HEK293 (cell line): ENCODE data around the gene ZNF189.

ENCODE experiments used
- CTCF ChIA-PET: fragments of 350-600 bp; formaldehyde crosslinking; extraction: SDS; loops from one replicate; lab custom pipeline; 2021; ENCODE audit warnings: antibody characterized with exemption; lab: Yijun Ruan, JAX
- POLR2A ChIA-PET: fragments of 300-600 bp; formaldehyde crosslinking; extraction: SDS; loops from one replicate; lab custom pipeline; 2020; ENCODE audit warnings: antibody characterized with exemption, inconsistent platforms; lab: Yijun Ruan, JAX
- H3K27ac ChIP-seq: fragments of 200-500 bp; sonication (Bioruptor generic); 2 replicates; pipeline ENCODE4 v1.5.1; 2014; ENCODE audit warnings: low read depth, low read length, control low read depth, inconsistent platforms; ENCODE audit errors: extremely low read depth
- H3K36me3 ChIP-seq, 2 experiments: fragments of 200-500 bp in 1 of 2; sonication (Bioruptor generic) in 1 of 2; 1 replicate in 1 of 2; 2 replicates in 1 of 2; pipeline ENCODE4 v1.5.1; 2014 to 2017; ENCODE audit warnings: inconsistent platforms in 2 of 2, low read length in 2 of 2; ENCODE audit not compliant: control insufficient read depth in 2 of 2, insufficient read depth in 1 of 2
- H3K4me1 ChIP-seq: fragments of 200-500 bp; sonication (Bioruptor generic); 2 replicates; pipeline ENCODE4 v1.5.1; 2014; ENCODE audit warnings: mild to moderate bottlenecking, low read length, inconsistent platforms; ENCODE audit not compliant: control insufficient read depth, insufficient read depth
- H3K4me3 ChIP-seq: 2 replicates; pipeline ENCODE4 v1.5.1; 2011; ENCODE audit warnings: low read depth, mild to moderate bottlenecking, control low read depth, low read length, moderate library complexity
- H3K9me3 ChIP-seq: fragments of 200-500 bp; sonication (Bioruptor generic); 2 replicates; pipeline ENCODE4 v1.5.1; 2014; ENCODE audit warnings: low read depth, low read length, inconsistent platforms; ENCODE audit not compliant: control insufficient read depth, insufficient read depth
- GLI4 ChIP-seq: fragments of 450-650 bp; formaldehyde crosslinking; IDR thresholded peaks from 2 replicates; pipeline ENCODE4 v1.5.1; 2016; ENCODE audit warnings: missing biosample characterization, missing genetic modification characterization
- KLF16 ChIP-seq: fragments of 450-650 bp; formaldehyde crosslinking; IDR thresholded peaks from 2 replicates; pipeline ENCODE4 v1.5.1; 2017; ENCODE audit warnings: missing biosample characterization, missing genetic modification characterization
- SP2 ChIP-seq: fragments of 450-650 bp; formaldehyde crosslinking; IDR thresholded peaks from 2 replicates; pipeline ENCODE4 v1.5.1; 2016; ENCODE audit warnings: missing biosample characterization, missing genetic modification characterization
- TSHZ1 ChIP-seq: fragments of 450-650 bp; formaldehyde crosslinking; IDR thresholded peaks from 2 replicates; pipeline ENCODE4 v1.5.1; 2016; ENCODE audit warnings: missing biosample characterization, missing genetic modification characterization, borderline replicate concordance
- ZFP3 ChIP-seq: fragments of 450-650 bp; formaldehyde crosslinking; IDR thresholded peaks from 2 replicates; pipeline ENCODE4 v1.5.1; 2016; ENCODE audit warnings: low read depth, missing biosample characterization, missing genetic modification characterization
- ZFP69B ChIP-seq: fragments of 450-650 bp; formaldehyde crosslinking; IDR thresholded peaks from 2 replicates; pipeline ENCODE4 v1.5.1; 2016; ENCODE audit warnings: missing biosample characterization, missing genetic modification characterization
- ZNF157 ChIP-seq: fragments of 450-650 bp; formaldehyde crosslinking; IDR thresholded peaks from 2 replicates; pipeline ENCODE4 v1.5.1; 2016; ENCODE audit warnings: missing biosample characterization, missing genetic modification characterization
- ZNF169 ChIP-seq: fragments of 450-650 bp; formaldehyde crosslinking; IDR thresholded peaks from 2 replicates; pipeline ENCODE4 v1.5.1; 2016; ENCODE audit warnings: missing biosample characterization, missing genetic modification characterization
- ZNF19 ChIP-seq: fragments of 450-650 bp; formaldehyde crosslinking; IDR thresholded peaks from 2 replicates; pipeline ENCODE4; 2016; ENCODE audit warnings: missing biosample characterization, missing genetic modification characterization, low read depth
- ZNF2 ChIP-seq: fragments of 450-650 bp; formaldehyde crosslinking; IDR thresholded peaks from 2 replicates; pipeline ENCODE4 v1.5.1; 2016; ENCODE audit warnings: missing biosample characterization, missing genetic modification characterization
- ZNF423 ChIP-seq: fragments of 450-650 bp; formaldehyde crosslinking; IDR thresholded peaks from 2 replicates; pipeline ENCODE4 v1.5.1; 2016; ENCODE audit warnings: missing biosample characterization, missing genetic modification characterization
- ZNF626 ChIP-seq: fragments of 450-650 bp; sonication (Bioruptor Pico); formaldehyde crosslinking; IDR thresholded peaks from 2 replicates; pipeline ENCODE4 v1.5.1; 2018; ENCODE audit warnings: missing biosample characterization, missing genetic modification characterization, inconsistent platforms
- ZNF776 ChIP-seq: fragments of 450-650 bp; formaldehyde crosslinking; IDR thresholded peaks from 2 replicates; pipeline ENCODE4 v1.5.0; 2017; ENCODE audit warnings: missing biosample characterization, missing genetic modification characterization, borderline replicate concordance
- ZNF785 ChIP-seq: fragments of 450-650 bp; formaldehyde crosslinking; IDR thresholded peaks from 2 replicates; pipeline ENCODE4 v1.5.1; 2016; ENCODE audit warnings: missing biosample characterization, missing genetic modification characterization
- TF ChIP-seq, protein P1 (sequence below): fragments of 450-650 bp; formaldehyde crosslinking; conservative IDR thresholded peaks from 2 replicates; pipeline ENCODE4 v1.5.1; 2016; ENCODE audit warnings: low read depth, missing biosample characterization, missing genetic modification characterization
- TF ChIP-seq, protein P2 (sequence below): fragments of 450-650 bp; formaldehyde crosslinking; IDR thresholded peaks from 2 replicates; pipeline ENCODE4 v1.5.1; 2016; ENCODE audit warnings: missing biosample characterization, missing genetic modification characterization, low read depth
- TF ChIP-seq, protein P3 (sequence below): fragments of 450-650 bp; formaldehyde crosslinking; IDR thresholded peaks from 2 replicates; pipeline ENCODE4 v1.5.1; 2016; ENCODE audit warnings: missing biosample characterization, missing genetic modification characterization
- TF ChIP-seq, protein P4 (sequence below): fragments of 450-650 bp; formaldehyde crosslinking; IDR thresholded peaks from 2 replicates; pipeline ENCODE4 v1.5.1; 2016; ENCODE audit warnings: missing biosample characterization, missing genetic modification characterization

The ZNF189 gene

DNA sequence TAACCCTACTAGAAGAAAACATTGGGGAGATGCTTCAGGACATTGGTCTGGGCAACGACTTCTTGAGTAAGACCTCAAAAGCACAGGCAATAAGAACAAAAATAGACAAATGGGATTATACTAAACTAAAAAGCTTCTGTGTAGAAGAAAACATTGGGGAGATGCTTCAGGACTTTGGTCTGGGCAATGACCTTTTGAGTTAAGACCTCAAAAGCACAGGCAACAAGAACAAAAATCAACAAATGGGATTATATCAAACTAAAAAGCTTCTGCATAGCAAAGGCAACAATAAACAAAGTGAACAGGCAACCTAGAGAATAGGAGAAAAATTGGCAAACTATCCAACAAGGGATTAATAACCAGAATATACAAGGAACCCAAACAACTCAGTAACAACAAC lies 4.0 kb upstream of the ZNF189 start (continued):
- TF ChIP-seq, protein P1, sequence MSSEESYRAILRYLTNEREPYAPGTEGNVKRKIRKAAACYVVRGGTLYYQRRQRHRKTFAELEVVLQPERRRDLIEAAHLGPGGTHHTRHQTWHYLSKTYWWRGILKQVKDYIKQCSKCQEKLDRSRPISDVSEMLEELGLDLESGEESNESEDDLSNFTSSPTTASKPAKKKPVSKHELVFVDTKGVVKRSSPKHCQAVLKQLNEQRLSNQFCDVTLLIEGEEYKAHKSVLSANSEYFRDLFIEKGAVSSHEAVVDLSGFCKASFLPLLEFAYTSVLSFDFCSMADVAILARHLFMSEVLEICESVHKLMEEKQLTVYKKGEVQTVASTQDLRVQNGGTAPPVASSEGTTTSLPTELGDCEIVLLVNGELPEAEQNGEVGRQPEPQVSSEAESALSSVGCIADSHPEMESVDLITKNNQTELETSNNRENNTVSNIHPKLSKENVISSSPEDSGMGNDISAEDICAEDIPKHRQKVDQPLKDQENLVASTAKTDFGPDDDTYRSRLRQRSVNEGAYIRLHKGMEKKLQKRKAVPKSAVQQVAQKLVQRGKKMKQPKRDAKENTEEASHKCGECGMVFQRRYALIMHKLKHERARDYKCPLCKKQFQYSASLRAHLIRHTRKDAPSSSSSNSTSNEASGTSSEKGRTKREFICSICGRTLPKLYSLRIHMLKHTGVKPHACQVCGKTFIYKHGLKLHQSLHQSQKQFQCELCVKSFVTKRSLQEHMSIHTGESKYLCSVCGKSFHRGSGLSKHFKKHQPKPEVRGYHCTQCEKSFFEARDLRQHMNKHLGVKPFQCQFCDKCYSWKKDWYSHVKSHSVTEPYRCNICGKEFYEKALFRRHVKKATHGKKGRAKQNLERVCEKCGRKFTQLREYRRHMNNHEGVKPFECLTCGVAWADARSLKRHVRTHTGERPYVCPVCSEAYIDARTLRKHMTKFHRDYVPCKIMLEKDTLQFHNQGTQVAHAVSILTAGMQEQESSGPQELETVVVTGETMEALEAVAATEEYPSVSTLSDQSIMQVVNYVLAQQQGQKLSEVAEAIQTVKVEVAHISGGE (tag by site-specific recombination), result no peak
- TF ChIP-seq ZNF776 (no peak), TSHZ1 (tag by site-specific recombination) (no peak), ZNF19 (tag by site-specific recombination) (no peak), GLI4 (tag by site-specific recombination) (no peak), ZNF626 (tag by site-specific recombination) (no peak)
- TF ChIP-seq, all 188 proteins: peak for 0

DNA sequence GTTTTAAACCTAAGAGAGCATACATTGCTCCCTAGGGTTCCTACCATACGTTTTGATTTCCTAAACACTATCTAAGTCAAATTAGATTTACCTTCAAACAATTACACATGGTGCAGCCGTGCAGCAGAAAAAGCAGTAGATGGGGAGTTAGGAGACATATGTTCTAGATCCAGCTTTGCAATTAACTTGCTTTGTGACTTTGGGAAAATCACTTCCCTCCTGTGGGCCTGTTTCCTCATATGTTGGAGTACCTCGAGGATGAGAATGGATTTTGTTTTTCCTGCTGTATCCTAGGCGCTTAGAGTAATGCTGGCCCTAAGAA lies 944 bp upstream of the ZNF189 start:
- Histone ChIP-seq H3K4me1 (no peaks in the 10 kb centered on the region), H3K4me3 (peak overlapping the region; percentile 84), H3K36me3 (peaks cover 14 to 63% of the 10 kb centered on the region in 2 experiments), H3K9me3 (no peaks in the 10 kb centered on the region), H3K27ac (no peak overlapping the region)
- ChIA-PET CTCF (interaction anchor here (0.6 to 2.3 kb wide), 2 partner anchors 9 to 61 kb away, joined by 3 to 16 read pairs; no protein-coding TSS in a partner anchor), POLR2A (no interaction called here)
- TF ChIP-seq ZNF2 (no peak), ZNF157 (tag by site-specific recombination) (no peak), ZFP69B (tag by site-specific recombination) (no peak), SP2 (tag by site-specific recombination) (no peak), ZNF423 (tag by site-specific recombination) (no peak), ZFP3 (tag by site-specific recombination) (no peak), ZNF785 (no peak), KLF16 (tag by site-specific recombination) (no peak), ZNF169 (no peak)
- TF ChIP-seq, protein P2, sequence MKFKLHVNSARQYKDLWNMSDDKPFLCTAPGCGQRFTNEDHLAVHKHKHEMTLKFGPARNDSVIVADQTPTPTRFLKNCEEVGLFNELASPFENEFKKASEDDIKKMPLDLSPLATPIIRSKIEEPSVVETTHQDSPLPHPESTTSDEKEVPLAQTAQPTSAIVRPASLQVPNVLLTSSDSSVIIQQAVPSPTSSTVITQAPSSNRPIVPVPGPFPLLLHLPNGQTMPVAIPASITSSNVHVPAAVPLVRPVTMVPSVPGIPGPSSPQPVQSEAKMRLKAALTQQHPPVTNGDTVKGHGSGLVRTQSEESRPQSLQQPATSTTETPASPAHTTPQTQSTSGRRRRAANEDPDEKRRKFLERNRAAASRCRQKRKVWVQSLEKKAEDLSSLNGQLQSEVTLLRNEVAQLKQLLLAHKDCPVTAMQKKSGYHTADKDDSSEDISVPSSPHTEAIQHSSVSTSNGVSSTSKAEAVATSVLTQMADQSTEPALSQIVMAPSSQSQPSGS (tag by site-specific recombination), result no peak
- TF ChIP-seq, protein P1 (tag by site-specific recombination), result no peak
- TF ChIP-seq, protein P3, sequence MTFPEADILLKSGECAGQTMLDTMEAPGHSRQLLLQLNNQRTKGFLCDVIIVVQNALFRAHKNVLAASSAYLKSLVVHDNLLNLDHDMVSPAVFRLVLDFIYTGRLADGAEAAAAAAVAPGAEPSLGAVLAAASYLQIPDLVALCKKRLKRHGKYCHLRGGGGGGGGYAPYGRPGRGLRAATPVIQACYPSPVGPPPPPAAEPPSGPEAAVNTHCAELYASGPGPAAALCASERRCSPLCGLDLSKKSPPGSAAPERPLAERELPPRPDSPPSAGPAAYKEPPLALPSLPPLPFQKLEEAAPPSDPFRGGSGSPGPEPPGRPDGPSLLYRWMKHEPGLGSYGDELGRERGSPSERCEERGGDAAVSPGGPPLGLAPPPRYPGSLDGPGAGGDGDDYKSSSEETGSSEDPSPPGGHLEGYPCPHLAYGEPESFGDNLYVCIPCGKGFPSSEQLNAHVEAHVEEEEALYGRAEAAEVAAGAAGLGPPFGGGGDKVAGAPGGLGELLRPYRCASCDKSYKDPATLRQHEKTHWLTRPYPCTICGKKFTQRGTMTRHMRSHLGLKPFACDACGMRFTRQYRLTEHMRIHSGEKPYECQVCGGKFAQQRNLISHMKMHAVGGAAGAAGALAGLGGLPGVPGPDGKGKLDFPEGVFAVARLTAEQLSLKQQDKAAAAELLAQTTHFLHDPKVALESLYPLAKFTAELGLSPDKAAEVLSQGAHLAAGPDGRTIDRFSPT (tag by site-specific recombination), result no peak
- TF ChIP-seq, protein P4, sequence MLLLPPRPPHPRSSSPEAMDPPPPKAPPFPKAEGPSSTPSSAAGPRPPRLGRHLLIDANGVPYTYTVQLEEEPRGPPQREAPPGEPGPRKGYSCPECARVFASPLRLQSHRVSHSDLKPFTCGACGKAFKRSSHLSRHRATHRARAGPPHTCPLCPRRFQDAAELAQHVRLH (tag by site-specific recombination), result no peak
